HCT116 (cell line): ENCODE data around the gene THOC6.

ENCODE experiments used
- CTCF ChIP-seq, 3 experiments: fragments of 200-600 bp in 1 of 3; sonication (generic) in 1 of 3; IDR thresholded peaks in 2 of 3; conservative IDR thresholded peaks in 1 of 3; 2 replicates each; pipeline ENCODE4 v1.5.1; 2012 to 2017; ENCODE audit warnings: low read depth in 2 of 3, low read length in 2 of 3, antibody characterized with exemption in 1 of 3, borderline replicate concordance in 1 of 3, control low read depth in 1 of 3, mild to moderate bottlenecking in 1 of 3, mixed read lengths in 1 of 3, mixed run types in 1 of 3, moderate library complexity in 1 of 3; ENCODE audit not compliant: insufficient read depth in 1 of 3
- EZH2 ChIP-seq: fragments of 200-600 bp; sonication (generic); IDR thresholded peaks from 2 replicates; pipeline ENCODE4 v1.6.1; 2017; ENCODE audit warnings: antibody characterized with exemption, mixed run types
- REST ChIP-seq: IDR thresholded peaks from 2 replicates; pipeline ENCODE4 v1.6.1; 2012; ENCODE audit warnings: low read depth
- YY1 ChIP-seq: IDR thresholded peaks from 2 replicates; pipeline ENCODE4 v1.6.1; 2011; ENCODE audit warnings: low read length, low read depth, moderate library complexity, mild to moderate bottlenecking; ENCODE audit not compliant: insufficient replicate concordance; ENCODE audit errors: extremely low read depth
- TF ChIP-seq, protein P1 (sequence below): IDR thresholded peaks from 2 replicates; pipeline ENCODE4 v1.6.1; 2012

GRCh38 chr16:3012828-3013420, 10.9 kb upstream of the THOC6 start, which contains the start of gene CLDN9:
- TF ChIP-seq YY1 (no peak), CTCF (IDR thresholded peaks at IDR 0.05 in 2 of 3, conservative IDR thresholded peaks at IDR 0.05 in 1 of 3; ENCODE audit: borderline replicate concordance in 1 of 3, insufficient read depth in 1 of 3, low read depth in 2 of 3, low read length in 2 of 3) (no peak), REST (no peak), EZH2 (no peak)
- TF ChIP-seq, protein P1, sequence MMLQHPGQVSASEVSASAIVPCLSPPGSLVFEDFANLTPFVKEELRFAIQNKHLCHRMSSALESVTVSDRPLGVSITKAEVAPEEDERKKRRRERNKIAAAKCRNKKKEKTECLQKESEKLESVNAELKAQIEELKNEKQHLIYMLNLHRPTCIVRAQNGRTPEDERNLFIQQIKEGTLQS = no peak
